Measurements from ENCODE around the gene FKBP4. TPM values are rescaled to one million over a fixed set of nuclear protein-coding genes. Genes with fewer than 3 reads are reported as not detected.

FKBP4 gene
- total and polyA plus RNA-seq, 8 donors = 25.3 to 57.2 (median 44.5) TPM

- Histone ChIP-seq H3K4me1 (peaks cover 7 to 22% (median 14%) of the 10 kb centered on the region in 4 donors), H3K27ac (peak overlapping the region in 3 of 5 donors; percentile 5 to 42 (median 27)), H3K9me3 (no peaks in the 10 kb centered on the region), H3K36me3 (peaks cover 0 to 11% (median 2%) of the 10 kb centered on the region in 4 donors), H3K27me3 (no peaks in the 10 kb centered on the region), H3K4me3 (no peak overlapping the region)
- 52 to 69% (median 61%) methylated on average over 4 of the region's 4 CpGs for WGBS, 5 donors
- TF ChIP-seq CTCF (IDR thresholded peaks at IDR 0.05) (no peak), POLR2AphosphoS5 (IDR thresholded peaks at IDR 0.05) (no peak), POLR2A (IDR thresholded peaks at IDR 0.05) (no peak), EP300 (IDR thresholded peaks at IDR 0.05) (no peak)
- DNase-seq = no peak
- intact Hi-C loops (cut with DNase I; ENCODE audit: low total_unique reads) = no loop called here
These were observed 29.7 kb upstream of the FKBP4 start for GRCh38 chr12:2765052-2765451.

GRCh38 chr12:2765608-2766007, 29.2 kb upstream of the FKBP4 start:
- no peak for DNase-seq
- no peak overlapping the region for H3K4me3 ChIP-seq
- peaks cover 7 to 22% (median 14%) of the 10 kb centered on the region in 4 donors for H3K4me1 ChIP-seq
- no peak overlapping the region for H3K27ac ChIP-seq
- no peak for TF ChIP-seq POLR2A (IDR thresholded peaks at IDR 0.05)
- TF ChIP-seq EP300 (IDR thresholded peaks at IDR 0.05) = no peak
- TF ChIP-seq CTCF (IDR thresholded peaks at IDR 0.05) = no peak
- TF ChIP-seq POLR2AphosphoS5 (IDR thresholded peaks at IDR 0.05) = no peak
- 56 to 80% (median 66%) methylated on average over 4 to 6 of the region's 6 CpGs for WGBS, 5 donors
- H3K9me3 ChIP-seq = no peaks in the 10 kb centered on the region
- H3K27me3 ChIP-seq = no peaks in the 10 kb centered on the region
- H3K36me3 ChIP-seq = peaks cover 0 to 10% (median 2%) of the 10 kb centered on the region in 4 donors
- intact Hi-C loops (cut with DNase I; ENCODE audit: low total_unique reads) = no loop called here

DNA sequence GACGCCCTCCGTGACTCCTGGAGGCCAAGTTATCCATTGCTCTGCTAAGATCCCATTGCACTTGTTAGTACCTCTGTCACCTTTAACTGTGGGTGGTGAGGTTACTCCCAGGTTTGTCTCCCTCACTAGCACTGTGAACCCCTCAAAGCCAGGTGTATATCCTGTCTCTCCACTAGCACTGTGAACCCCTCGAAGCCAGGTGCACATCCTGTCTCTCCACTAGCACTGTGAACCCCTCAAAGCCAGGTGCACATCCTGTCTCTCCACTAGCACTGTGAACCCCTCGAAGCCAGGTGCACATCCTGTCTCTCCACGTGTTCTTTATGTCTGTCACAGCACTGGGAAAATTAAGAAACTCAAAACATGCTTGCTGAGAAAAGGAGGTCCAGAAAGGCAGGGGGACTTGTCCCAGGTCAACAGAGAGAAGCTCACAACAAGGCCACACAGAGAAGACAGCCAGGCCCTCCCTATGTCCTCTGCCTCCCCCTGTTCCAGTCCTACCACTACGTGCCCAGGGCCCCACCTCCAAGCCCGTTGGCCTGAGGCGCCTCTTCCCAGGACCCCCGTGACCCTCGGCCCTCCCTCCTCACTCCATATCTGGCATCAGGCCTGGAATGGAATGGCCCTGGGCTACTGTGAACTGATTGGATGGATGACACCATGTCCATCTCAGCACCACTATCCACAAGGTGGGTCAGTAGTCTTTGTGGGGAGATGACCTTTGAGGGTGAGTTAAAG, 26.4 kb upstream of the FKBP4 start:
- H3K36me3 ChIP-seq = no peaks in the 10 kb centered on the region

More for the DNA sequence above, 26.4 kb upstream of the FKBP4 start:
- Histone ChIP-seq H3K27me3 (no peaks in the 10 kb centered on the region), H3K9me3 (no peaks in the 10 kb centered on the region), H3K4me1 (peaks cover 7 to 22% (median 14%) of the 10 kb centered on the region in 4 donors), H3K4me3 (no peak overlapping the region), H3K27ac (no peak overlapping the region)
- no peak for DNase-seq
- TF ChIP-seq POLR2A (IDR thresholded peaks at IDR 0.05) = no peak
- TF ChIP-seq EP300 (IDR thresholded peaks at IDR 0.05) = no peak
- TF ChIP-seq CTCF (IDR thresholded peaks at IDR 0.05) = no peak
- TF ChIP-seq POLR2AphosphoS5 (IDR thresholded peaks at IDR 0.05) = no peak
- 73 to 81% (median 75%) methylated on average over 10 of the region's 10 CpGs for WGBS, 5 donors
- intact Hi-C loops (cut with DNase I; ENCODE audit: low total_unique reads) = no loop called here

Data from stomach (tissue), 9 donors.